Neural cell (in vitro differentiated cells): ENCODE data around the gene UBE2K.

ENCODE experiments used
- CTCF ChIP-seq: fragments of 450-650 bp; IDR thresholded peaks from 2 replicates; pipeline ENCODE4 v1.5.1; 2014; ENCODE audit warnings: antibody characterized with exemption, mild to moderate bottlenecking, moderate library complexity; ENCODE audit not compliant: poor library complexity, severe bottlenecking
- EP300 ChIP-seq: fragments of 450-650 bp; conservative IDR thresholded peaks from 2 replicates; pipeline ENCODE4 v1.6.1; 2014; ENCODE audit warnings: antibody characterized with exemption, mild to moderate bottlenecking, moderate library complexity; ENCODE audit not compliant: poor library complexity, severe bottlenecking

GRCh38 chr4:39732728-39733127, 34.8 kb downstream of the UBE2K start:
- TF ChIP-seq CTCF = no peak
- TF ChIP-seq EP300 = no peak
